ENCODE results near the gene TGM5.
"Not testable (repeated sequence)": the region's sequence is repeated elsewhere in the genome, so short reads cannot be mapped to it uniquely, and the experiment has no call there.

The TGM5 gene

DNA sequence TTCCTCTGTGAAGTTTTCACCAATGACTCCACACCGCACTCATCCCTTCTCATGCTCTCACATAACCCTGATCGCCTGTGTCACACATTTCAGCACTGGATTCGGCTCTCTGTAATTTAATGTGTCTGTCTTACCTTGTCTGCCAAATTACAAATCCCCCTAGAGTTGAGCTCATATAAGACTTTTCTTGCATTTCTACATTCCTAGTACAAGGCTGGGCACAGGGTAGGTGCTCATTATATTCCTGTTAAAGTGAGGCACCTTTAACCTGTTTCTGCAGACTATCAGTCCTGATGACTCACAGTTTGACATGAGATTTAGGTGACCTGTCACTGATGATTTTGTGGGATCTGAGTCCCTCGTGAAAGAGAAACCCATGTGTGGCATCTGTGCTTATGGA is 22.6 kb downstream of the TGM5 start:
- DNase-seq = no peak

DNA sequence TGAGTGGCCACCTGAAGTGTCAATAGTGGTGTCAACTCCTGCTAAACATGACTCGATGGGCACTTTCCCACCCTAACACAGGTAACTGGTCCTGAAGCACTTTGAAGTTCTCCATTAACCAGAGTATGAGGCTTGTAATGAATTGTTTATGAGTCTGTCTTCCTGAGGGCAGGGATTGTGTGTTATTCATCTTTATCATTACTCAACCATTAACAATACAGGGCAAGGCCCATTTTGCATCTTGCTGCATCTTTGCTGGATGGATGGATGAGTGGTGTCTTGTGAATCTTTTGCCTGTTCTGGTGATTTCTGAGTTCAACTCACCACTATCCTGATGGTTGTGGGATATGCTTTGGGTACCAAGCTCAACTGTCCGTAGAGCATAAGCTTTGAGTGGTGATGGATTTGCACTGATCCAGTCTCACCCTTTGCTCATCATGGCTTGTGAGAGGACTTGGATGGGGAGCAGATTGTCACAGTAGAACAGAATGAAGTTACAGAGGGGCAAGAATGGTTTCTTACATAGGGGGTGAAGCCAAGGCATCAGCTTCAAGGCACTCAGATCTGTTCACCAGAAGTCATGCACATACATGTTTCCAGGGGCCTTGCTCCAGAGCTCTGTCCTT is 23.6 kb downstream of the TGM5 start:
- DNase-seq = no peak

DNA sequence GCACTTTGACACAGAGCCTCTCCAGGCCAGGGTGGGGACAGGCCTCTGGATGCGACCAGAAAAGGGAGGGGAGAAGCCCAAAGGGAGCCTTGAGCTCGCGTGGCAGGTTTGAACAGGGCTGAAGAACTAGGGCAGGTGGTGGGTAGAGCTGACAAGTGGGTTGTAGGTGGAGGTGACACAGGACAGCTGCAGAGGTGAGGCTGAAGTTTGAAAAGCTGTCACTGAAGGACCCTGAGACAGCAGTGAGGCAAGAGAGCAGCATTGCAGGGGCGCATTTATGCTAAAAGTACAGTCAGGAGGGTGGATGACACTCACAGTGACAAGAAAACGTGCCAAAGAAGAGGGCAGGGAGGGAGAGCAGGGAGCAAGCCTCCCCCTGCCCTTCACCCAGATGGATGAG is 24.1 kb downstream of the TGM5 start:
- no peak for DNase-seq

- DNase-seq = no peak
Observed at GRCh38 chr15:43241100-43241499, 25.6 kb downstream of the TGM5 start.

- no peak for DNase-seq
Observed at GRCh38 chr15:43239732-43240491, 26.8 kb downstream of the TGM5 start.

DNA sequence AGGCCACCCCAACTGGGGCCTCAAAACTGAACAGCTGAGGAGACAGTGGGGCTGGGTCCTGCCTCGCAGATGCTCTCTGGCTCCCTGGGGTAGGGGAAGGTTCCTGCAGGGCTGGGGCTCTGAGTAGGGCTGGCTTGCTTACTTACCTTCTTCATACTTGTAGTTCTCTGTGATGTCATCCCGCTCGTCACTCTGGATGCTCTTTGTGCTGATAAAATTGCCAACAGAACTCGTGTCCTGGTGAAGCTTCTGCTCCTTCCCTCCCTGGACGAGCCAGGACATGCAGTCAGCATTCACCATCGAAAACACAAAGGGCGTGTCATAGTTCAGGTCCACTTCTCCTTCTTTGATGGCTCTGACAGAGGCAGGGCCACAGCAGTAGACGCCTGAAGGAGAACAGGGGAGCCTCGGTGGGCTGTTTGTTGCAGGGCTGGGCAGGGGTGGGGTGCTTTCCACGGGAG is 28.0 kb downstream of the TGM5 start:
- DNase-seq = no peak

- no peak for DNase-seq
Observed at GRCh38 chr15:43237842-43238470, 28.8 kb downstream of the TGM5 start.

DNA sequence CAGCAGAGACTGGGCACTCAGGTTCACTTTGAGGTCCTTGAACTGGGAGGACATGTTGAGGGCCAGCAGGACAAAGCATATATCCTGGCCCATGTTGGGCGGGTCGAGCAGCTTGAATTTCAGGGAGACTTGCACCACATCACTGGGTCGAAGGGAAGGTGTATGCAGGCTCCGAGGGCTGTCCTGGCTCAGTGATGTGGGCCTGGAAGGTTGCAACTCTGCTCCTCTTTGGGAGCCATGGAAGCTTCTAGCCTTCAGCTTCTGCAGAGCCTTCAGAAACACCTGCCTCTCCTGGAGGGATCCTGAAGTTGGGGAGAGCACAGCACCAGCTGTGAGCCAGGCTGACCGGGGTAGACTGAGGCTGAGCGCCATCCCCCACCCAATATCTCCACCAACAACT is 31.2 kb downstream of the TGM5 start:
- no peak for DNase-seq

GRCh38 chr15:43232289-43232874 is 34.3 kb downstream of the TGM5 start:
- no peak for DNase-seq

DNA sequence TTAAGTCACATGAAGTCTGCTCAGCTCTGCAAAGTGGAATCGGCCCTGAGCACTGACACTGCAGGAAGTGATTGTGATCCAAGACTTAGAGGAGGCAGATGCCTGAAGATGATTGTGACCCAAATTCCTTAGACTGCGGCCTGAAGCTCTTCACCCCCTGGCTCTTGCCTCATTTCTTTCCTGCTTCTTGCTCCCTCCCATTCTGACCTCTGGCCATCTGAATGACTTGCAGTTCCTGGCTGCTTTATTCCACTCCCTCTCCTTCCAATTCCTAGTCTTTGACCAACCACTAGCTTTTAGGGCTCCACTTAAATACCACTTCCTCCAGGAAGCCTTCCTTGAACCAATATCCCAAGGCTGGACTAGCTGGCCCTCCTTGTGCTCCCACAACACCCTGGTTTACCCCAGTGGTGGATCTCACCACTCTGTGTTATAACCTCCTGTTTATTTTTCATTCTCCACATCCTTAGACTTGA is 36.0 kb downstream of the TGM5 start:
- no peak for DNase-seq

GRCh38 chr15:43229977-43230376 is 36.8 kb downstream of the TGM5 start:
- no peak for DNase-seq

- no peak for DNase-seq
Observed at GRCh38 chr15:43226436-43227305, 40.1 kb downstream of the TGM5 start.

DNA sequence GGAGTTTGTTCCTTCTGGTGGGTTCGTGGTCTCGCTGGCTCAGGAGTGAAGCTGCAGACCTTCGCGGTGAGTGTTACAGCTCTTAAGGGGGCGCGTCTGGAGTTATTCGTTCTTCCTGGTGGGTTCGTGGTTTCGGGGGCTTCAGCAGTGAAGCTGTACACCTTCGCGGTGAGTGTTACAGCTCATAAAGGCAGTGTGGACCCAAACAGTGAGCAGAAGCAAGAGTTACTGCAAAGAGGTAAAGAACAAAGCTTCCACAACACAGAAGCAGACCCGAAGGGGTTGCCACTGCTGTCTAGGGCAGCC is 40.8 kb downstream of the TGM5 start:
- DNase-seq = not testable (repeated sequence)

DNA sequence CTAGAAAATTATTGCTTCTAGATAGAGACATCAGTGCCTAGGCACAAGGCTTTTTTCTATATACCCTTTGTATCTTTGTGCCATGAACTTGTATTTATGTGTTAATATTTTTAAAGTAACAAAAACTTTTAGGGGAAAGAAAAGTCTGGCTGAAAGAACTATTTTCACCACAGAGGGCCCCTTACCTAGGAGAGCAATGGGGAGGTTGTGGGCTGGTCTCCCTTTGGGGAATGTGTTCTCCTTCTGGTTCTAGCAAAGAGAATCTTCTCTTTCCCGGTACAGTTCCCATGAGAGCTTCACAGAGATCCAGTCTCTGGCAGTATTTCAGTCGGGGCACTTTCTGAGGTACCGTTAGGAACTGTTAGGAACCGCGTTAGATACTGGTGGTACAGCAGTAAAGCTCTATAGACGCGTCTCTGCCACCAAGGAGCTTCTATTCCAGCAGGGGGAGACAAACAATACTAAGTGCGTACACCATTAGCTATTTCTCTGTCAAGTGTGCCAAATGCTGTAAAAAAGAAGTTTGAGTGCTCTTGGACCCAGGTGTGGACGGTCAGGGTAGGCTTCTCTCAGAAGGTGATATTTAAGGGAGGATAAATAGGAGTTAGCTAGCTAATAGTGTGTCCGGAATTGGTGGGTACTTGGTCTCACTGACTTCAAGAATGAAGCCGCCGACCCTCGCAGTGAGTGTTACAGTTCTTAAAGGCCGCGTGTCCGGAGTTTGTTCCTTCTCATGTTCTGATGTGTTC is 41.4 kb downstream of the TGM5 start:
- peak; percentile 9 for DNase-seq

GRCh38 chr15:43221422-43221821 is 45.3 kb downstream of the TGM5 start:
- DNase-seq = no peak

- DNase-seq = no peak
Observed at GRCh38 chr15:43220991-43221403, 45.7 kb downstream of the TGM5 start, which contains the start of gene EPB42. Gene EPB42 (minus strand): TSS chr15:43221018. CDS start chr15:43220825, 193 bp downstream.

DNA sequence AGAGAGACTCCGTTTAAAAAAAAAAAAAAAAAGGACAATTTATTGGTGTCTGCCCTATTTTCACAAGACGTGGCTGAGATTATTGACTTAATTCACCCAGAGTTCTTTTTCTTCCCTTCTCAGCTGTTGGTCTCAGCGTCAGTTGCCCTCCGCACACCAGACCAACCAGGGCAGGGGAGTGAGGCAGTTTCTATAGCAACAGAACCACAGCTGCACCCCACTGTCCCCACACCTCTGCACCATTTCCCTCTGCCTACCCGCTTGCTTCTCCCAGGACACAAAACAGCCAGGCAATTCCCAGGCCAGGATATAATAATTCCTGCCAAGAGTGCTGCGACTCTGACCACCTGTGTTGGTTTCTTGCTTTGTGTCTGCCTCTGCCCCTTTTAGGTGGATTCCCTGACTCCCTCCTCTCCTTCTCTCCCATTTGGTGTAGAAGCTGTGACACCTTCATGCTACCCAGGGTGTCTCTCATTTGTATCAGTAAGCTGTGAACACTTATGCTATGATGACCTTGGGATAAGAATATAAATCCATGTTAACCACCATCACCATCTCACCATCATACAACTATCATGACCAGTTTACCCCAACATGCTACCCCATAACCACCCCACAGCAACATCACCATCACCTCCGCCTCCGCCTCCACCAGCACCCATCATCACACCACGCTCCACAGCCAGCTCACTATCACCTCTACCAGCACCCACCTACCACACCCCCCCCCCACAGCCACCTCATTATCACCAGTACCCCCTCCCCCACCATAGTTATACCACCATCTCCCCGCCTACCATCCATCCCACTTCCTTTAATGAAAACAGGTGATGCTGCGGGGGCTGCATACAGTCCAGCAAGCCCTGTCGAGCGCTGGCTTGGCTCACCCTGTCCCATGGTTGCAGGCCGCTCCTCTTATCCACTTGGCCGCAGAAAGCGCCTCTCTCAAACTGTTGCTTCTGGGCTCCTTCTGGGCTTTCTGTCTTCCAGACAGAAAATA is 46.5 kb downstream of the TGM5 start:
- no peak for DNase-seq

DNA sequence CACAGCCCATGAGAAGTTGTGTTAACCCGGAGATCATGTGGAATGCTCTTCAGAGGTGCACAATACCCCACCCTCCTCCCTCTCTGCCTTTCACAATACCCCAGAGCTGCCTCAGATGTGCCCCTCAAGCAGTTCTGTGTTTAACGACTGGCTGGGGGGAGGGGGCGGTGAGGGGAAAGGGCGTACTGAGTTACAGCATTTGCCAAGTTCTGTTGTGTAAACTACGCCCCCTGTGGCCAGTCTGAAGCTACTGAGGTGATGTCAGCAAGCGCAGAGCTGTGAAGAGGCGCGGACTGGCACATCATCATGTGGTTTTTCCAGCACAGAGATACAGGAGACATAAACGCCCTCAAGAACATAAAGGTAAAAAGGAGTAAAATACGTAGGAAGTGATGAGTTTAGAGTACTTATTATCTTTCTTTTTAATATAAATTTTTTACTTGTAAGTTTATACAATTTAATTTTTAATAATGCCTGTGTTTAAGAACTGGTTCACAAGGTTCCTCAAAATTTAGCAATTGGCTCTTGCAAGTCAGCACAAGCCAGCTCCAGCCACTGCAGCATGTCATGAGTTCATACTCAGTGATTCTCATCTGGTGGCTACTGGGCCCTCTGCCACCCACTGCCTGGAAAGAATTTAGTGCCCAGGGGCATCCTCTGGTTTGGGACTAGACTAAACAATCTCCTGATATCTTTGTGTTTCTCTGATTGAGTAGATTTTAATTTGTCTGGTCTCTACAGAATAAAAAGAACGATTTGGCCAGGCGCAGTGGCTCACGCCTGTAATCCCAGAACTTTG is 47.6 kb downstream of the TGM5 start:
- no peak for DNase-seq

DNA sequence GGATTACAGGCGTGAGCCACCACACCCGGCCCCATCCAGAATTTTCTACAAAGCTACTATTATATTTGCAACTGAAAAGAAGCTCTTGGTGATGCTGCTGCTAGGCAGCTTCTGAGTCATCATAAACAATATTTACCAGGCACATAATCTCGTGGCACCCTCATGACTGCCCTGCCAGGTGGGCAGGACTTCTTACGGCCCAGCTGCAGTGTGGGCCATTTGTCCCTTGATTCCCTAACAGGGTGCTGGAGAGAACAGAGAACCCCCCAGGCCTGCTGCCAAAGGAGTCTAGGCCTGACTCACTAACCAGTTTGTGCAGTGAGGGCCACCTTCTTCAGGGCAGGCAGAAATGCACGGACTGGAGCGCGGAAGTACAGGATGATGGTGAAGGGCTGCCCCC is 50.8 kb downstream of the TGM5 start:
- no peak for DNase-seq
